CD4-positive, CD25-positive, alpha-beta regulatory T cell (primary cell): ENCODE measurements around the gene AANAT. TPM values are rescaled to one million over a fixed set of nuclear protein-coding genes. Genes with fewer than 3 reads are reported as not detected.

Source experiments
- ATAC-seq, 2 donors: fragments of 150-1000 bp; cut with Tn5 transposase; one replicate each; pipeline ENCODE4 v1.10.0; 2021; ENCODE audit warnings: low read depth in 2 of 2, moderate number of reproducible peaks in 2 of 2, moderate library complexity in 1 of 2
- DNase-seq, 3 donors: peaks; one replicate each; pipeline versions ENCODE4 v3.0.0 to v3.0.0-alpha.2; 2012 to 2022; ENCODE audit warnings: mixed read lengths in 1 of 3
- H3K27ac ChIP-seq: one replicate; pipeline ENCODE4 v1.7.0; 2013; ENCODE audit warnings: mild to moderate bottlenecking, low read length; ENCODE audit not compliant: insufficient read depth, poor library complexity, severe bottlenecking
- H3K27me3 ChIP-seq: one replicate; pipeline ENCODE4 v1.7.0; 2013; ENCODE audit warnings: low read length; ENCODE audit not compliant: control insufficient read depth, insufficient read depth
- H3K36me3 ChIP-seq: one replicate; pipeline ENCODE4 v1.7.0; 2013; ENCODE audit warnings: mild to moderate bottlenecking, low read length, moderate library complexity; ENCODE audit not compliant: control insufficient read depth, insufficient read depth
- H3K4me1 ChIP-seq: 2 replicates; pipeline ENCODE4 v1.7.0; 2013; ENCODE audit warnings: mild to moderate bottlenecking, low read length; ENCODE audit not compliant: insufficient read depth, control insufficient read depth, poor library complexity, severe bottlenecking
- H3K4me3 ChIP-seq: one replicate; pipeline ENCODE4 v1.7.0; 2013; ENCODE audit warnings: low read depth, mild to moderate bottlenecking, low read length, moderate library complexity
- H3K9me3 ChIP-seq, 2 experiments: 1 replicate in 1 of 2; 2 replicates in 1 of 2; pipeline ENCODE4 v1.7.0; 2013; ENCODE audit warnings: low read length in 2 of 2, mild to moderate bottlenecking in 1 of 2, moderate library complexity in 1 of 2; ENCODE audit not compliant: control insufficient read depth in 2 of 2
- H3K27ac Mint-ChIP-seq, 3 donors: one replicate each; pipeline ENCODE4 v1.8.0; 2020 to 2022; ENCODE audit warnings: mild to moderate bottlenecking in 3 of 3, mixed read lengths in 3 of 3, moderate library complexity in 2 of 3
- H3K27me3 Mint-ChIP-seq: one replicate; pipeline ENCODE4 v1.8.0; 2022; ENCODE audit warnings: mild to moderate bottlenecking, mixed read lengths
- H3K36me3 Mint-ChIP-seq: one replicate; pipeline ENCODE4 v1.8.0; 2020; ENCODE audit warnings: mixed read lengths
- H3K4me1 Mint-ChIP-seq, 4 donors: one replicate each; pipeline ENCODE4 v1.8.0; 2020 to 2022; ENCODE audit warnings: mixed read lengths in 4 of 4, mild to moderate bottlenecking in 1 of 4
- H3K4me3 Mint-ChIP-seq, 4 donors: one replicate each; pipeline ENCODE4 v1.8.0; 2020 to 2022; ENCODE audit warnings: mild to moderate bottlenecking in 4 of 4, mixed read lengths in 4 of 4, moderate library complexity in 3 of 4
- H3K9me3 Mint-ChIP-seq, 7 donors: one replicate each; pipeline ENCODE4 v1.8.0; 2020 to 2022; ENCODE audit warnings: mixed read lengths in 7 of 7, mild to moderate bottlenecking in 3 of 7, moderate library complexity in 2 of 7
- polyA plus RNA-seq, 4 donors: library from polyadenylated mRNA; unstranded; fragments of 300-500 nt; fragmentation: Illumina TruSeq; gene quantifications; one replicate each; pipeline ENCODE4 v1.2.3, GENCODE V29; 2021
- total RNA-seq: library from RNA; stranded (reverse); gene quantifications from one replicate; pipeline ENCODE4 v1.2.3, GENCODE V29; 2022

Gene AANAT
- total and polyA plus RNA-seq, 5 donors from 2014 or later, result not detected

- Histone ChIP-seq H3K27ac (no peak overlapping the region), H3K4me1 (no peaks in the 10 kb centered on the region), H3K9me3 (no peaks in the 10 kb centered on the region), H3K4me3 (no peak overlapping the region), H3K27me3 (no peaks in the 10 kb centered on the region), H3K36me3 (no peaks in the 10 kb centered on the region)
- Mint-ChIP-seq H3K4me3 (no peak overlapping the region), H3K36me3 (no peaks in the 10 kb centered on the region), H3K4me1 (peaks cover 0 to 5% (median 1%) of the 10 kb centered on the region in 4 donors), H3K27me3 (peaks cover 9% of the 10 kb centered on the region), H3K9me3 (no peaks in the 10 kb centered on the region), H3K27ac (no peak overlapping the region)
- ATAC-seq (no peak), DNase-seq (no peak)
These were observed 4.7 kb upstream of the AANAT start for GRCh38 chr17:76462556-76463290.

- no peak overlapping the region for H3K27ac Mint-ChIP-seq
- H3K4me1 Mint-ChIP-seq, result peaks cover 0 to 5% (median 1%) of the 10 kb centered on the region in 4 donors
- no peak for DNase-seq
- Histone ChIP-seq H3K27me3 (no peaks in the 10 kb centered on the region), H3K27ac (no peak overlapping the region), H3K4me1 (no peaks in the 10 kb centered on the region), H3K9me3 (no peaks in the 10 kb centered on the region), H3K4me3 (no peak overlapping the region), H3K36me3 (no peaks in the 10 kb centered on the region)
- H3K27me3 Mint-ChIP-seq, result peaks cover 4% of the 10 kb centered on the region
- no peak for ATAC-seq
- no peaks in the 10 kb centered on the region for H3K9me3 Mint-ChIP-seq
- H3K36me3 Mint-ChIP-seq, result peaks cover 3% of the 10 kb centered on the region
- H3K4me3 Mint-ChIP-seq, result no peak overlapping the region
These were observed 650 bp upstream of the AANAT start for GRCh38 chr17:76466775-76467130.

GRCh38 chr17:76467809-76468633 lies 618 bp downstream of the AANAT start:
- no peak overlapping the region for H3K27ac ChIP-seq
- DNase-seq (no peak), ATAC-seq (no peak)
- no peak overlapping the region for H3K4me3 ChIP-seq
- Mint-ChIP-seq H3K9me3 (no peaks in the 10 kb centered on the region), H3K27ac (no peak overlapping the region), H3K27me3 (peaks cover 4% of the 10 kb centered on the region), H3K4me3 (no peak overlapping the region), H3K4me1 (peaks cover 0 to 5% (median 1%) of the 10 kb centered on the region in 4 donors), H3K36me3 (peaks cover 3% of the 10 kb centered on the region)
- no peaks in the 10 kb centered on the region for H3K27me3 ChIP-seq
- no peaks in the 10 kb centered on the region for H3K9me3 ChIP-seq
- H3K36me3 ChIP-seq, result peaks cover 4% of the 10 kb centered on the region
- no peaks in the 10 kb centered on the region for H3K4me1 ChIP-seq

GRCh38 chr17:76468634-76469010 lies 1.2 kb downstream of the AANAT start:
- ATAC-seq (no peak), DNase-seq (no peak)
- no peak overlapping the region for H3K27ac ChIP-seq
- Mint-ChIP-seq H3K36me3 (peaks cover 3% of the 10 kb centered on the region), H3K4me3 (no peak overlapping the region), H3K27me3 (peaks cover 4% of the 10 kb centered on the region), H3K4me1 (peaks cover 0 to 5% (median 1%) of the 10 kb centered on the region in 4 donors), H3K27ac (no peak overlapping the region), H3K9me3 (no peaks in the 10 kb centered on the region)
- H3K4me3 ChIP-seq, result no peak overlapping the region
- no peaks in the 10 kb centered on the region for H3K27me3 ChIP-seq
- H3K9me3 ChIP-seq, result no peaks in the 10 kb centered on the region
- peaks cover 4% of the 10 kb centered on the region for H3K36me3 ChIP-seq
- no peaks in the 10 kb centered on the region for H3K4me1 ChIP-seq

DNA sequence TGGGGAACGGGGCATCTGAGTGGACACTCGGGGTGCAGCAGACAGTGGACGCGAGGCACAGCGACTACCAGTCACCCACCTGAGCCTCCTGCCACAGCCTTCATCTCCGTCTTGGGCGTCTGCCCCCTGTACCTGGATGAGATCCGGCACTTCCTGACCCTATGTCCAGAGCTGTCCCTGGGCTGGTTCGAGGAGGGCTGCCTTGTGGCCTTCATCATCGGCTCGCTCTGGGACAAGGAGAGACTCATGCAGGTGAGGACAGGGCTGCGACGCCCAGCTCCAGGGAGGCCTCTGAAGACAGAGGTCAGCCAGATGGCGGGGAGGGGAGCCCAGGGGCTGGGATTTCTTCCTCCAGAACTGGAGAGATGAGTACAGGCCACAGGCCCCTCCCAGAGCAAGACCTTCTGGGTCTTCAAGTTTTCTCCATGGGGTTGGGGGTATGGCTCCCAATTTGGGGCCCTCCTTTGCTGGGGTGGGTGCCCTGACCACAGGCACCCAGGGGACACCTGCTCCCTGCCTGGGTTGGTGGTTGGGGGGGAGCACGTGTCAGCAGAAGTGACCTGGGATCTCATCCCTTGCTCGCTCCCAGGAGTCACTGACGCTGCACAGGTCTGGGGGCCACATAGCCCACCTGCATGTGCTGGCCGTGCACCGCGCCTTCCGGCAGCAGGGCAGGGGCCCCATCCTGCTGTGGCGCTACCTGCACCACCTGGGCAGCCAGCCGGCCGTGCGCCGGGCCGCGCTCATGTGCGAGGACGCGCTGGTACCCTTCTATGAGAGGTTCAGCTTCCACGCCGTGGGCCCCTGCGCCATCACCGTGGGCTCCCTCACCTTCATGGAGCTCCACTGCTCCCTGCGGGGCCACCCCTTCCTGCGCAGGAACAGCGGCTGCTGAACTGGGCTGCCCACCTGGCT lies 1.9 kb downstream of the AANAT start:
- Histone ChIP-seq H3K4me1 (no peaks in the 10 kb centered on the region), H3K27ac (no peak overlapping the region), H3K4me3 (no peak overlapping the region), H3K36me3 (peaks cover 4% of the 10 kb centered on the region), H3K9me3 (no peaks in the 10 kb centered on the region), H3K27me3 (no peaks in the 10 kb centered on the region)
- Mint-ChIP-seq H3K27me3 (peaks cover 2% of the 10 kb centered on the region), H3K9me3 (no peaks in the 10 kb centered on the region), H3K4me3 (no peak overlapping the region), H3K36me3 (peaks cover 3% of the 10 kb centered on the region), H3K4me1 (peaks cover 0 to 5% (median 1%) of the 10 kb centered on the region in 4 donors), H3K27ac (no peak overlapping the region)
- no peak for ATAC-seq
- DNase-seq, result no peak

- no peak overlapping the region for H3K27ac ChIP-seq
- Mint-ChIP-seq H3K4me3 (no peak overlapping the region), H3K27ac (no peak overlapping the region), H3K4me1 (peaks cover 0 to 5% (median 1%) of the 10 kb centered on the region in 4 donors), H3K9me3 (no peaks in the 10 kb centered on the region), H3K27me3 (no peaks in the 10 kb centered on the region), H3K36me3 (peaks cover 4% of the 10 kb centered on the region)
- no peaks in the 10 kb centered on the region for H3K27me3 ChIP-seq
- ATAC-seq, result no peak
- H3K4me1 ChIP-seq, result no peaks in the 10 kb centered on the region
- no peak for DNase-seq
- no peaks in the 10 kb centered on the region for H3K9me3 ChIP-seq
- H3K36me3 ChIP-seq, result peaks cover 4% of the 10 kb centered on the region
- H3K4me3 ChIP-seq, result no peak overlapping the region
These were observed 2.8 kb downstream of the AANAT start for GRCh38 chr17:76469991-76470739.
